ENCODE measurements around the gene BTN3A1.

DNA sequence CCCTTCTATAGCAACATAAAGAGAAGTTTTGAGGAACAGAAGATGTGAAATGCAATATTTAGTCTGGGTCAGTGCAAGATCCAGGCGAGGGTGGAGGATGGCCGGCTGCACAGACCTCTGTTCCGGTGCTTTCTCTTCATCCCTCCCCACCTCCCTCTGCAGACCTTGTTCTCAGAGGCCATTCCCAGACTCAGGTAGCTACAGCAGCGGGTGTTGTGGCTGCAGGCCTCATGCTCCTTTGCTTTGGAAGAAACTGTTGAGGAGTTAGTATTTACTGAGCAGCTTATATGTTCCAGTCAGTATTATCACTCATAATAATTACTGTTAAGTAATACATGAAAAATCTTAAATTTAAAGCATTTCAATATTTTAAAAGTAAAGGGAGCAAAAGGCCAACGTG is 39.9 kb downstream of the BTN3A1 start:
- TF ChIP-seq POLR2A (IDR thresholded peaks at IDR 0.05; ENCODE audit: low read depth, low read length): no peak
- no peak for TF ChIP-seq POLR2AphosphoS5 (IDR thresholded peaks at IDR 0.05; ENCODE audit: low read depth, low read length)
- no peak for TF ChIP-seq TAF1 (IDR thresholded peaks at IDR 0.05; ENCODE audit: borderline replicate concordance, low read depth, low read length)
